Measurements from ENCODE around the gene CCDC38. TPM values are rescaled to one million over a fixed set of nuclear protein-coding genes. Genes with fewer than 3 reads are reported as not detected.

CCDC38 gene
- total RNA-seq, 4 donors from 2014 or later = not detected

GRCh38 chr12:95882080-95882479 is 60.3 kb downstream of the CCDC38 start:
- Histone ChIP-seq H3K4me3 (no peak overlapping the region), H3K36me3 (no peaks in the 10 kb centered on the region), H3K27me3 (no peaks in the 10 kb centered on the region), H3K9me3 (no peaks in the 10 kb centered on the region), H3K4me1 (no peaks in the 10 kb centered on the region), H3K27ac (no peak overlapping the region)
- TF ChIP-seq POLR2AphosphoS5 (IDR thresholded peaks at IDR 0.05) = no peak
- no peak for ATAC-seq
- WGBS, 2 donors (ENCODE audit: low coverage in 1 of 2) = 19 to 27% methylated on average over 1 of the region's 1 CpG

- TF ChIP-seq POLR2A (IDR thresholded peaks at IDR 0.05) (no peak), CTCF (IDR thresholded peaks at IDR 0.05) (no peak), EP300 (IDR thresholded peaks at IDR 0.05) (no peak), POLR2AphosphoS5 (IDR thresholded peaks at IDR 0.05) (no peak)
- Histone ChIP-seq H3K27me3 (no peaks in the 10 kb centered on the region), H3K27ac (no peak overlapping the region), H3K36me3 (no peaks in the 10 kb centered on the region), H3K4me1 (no peaks in the 10 kb centered on the region), H3K9me3 (no peaks in the 10 kb centered on the region), H3K4me3 (no peak overlapping the region)
- WGBS, 2 donors (ENCODE audit: low coverage in 1 of 2) = 40 to 56% methylated on average over 3 of the region's 3 CpGs
- no peak for ATAC-seq
Measured at GRCh38 chr12:95881331-95881955, 61.0 kb downstream of the CCDC38 start.

- WGBS, 2 donors (ENCODE audit: low coverage in 1 of 2) = 75 to 91% methylated on average over 1 of the region's 1 CpG
- Histone ChIP-seq H3K36me3 (no peaks in the 10 kb centered on the region), H3K27me3 (no peaks in the 10 kb centered on the region), H3K9me3 (no peaks in the 10 kb centered on the region), H3K27ac (no peak overlapping the region), H3K4me1 (no peaks in the 10 kb centered on the region), H3K4me3 (no peak overlapping the region)
- no peak for ATAC-seq
- no peak for TF ChIP-seq POLR2AphosphoS5 (IDR thresholded peaks at IDR 0.05)
- no peak for TF ChIP-seq POLR2A (IDR thresholded peaks at IDR 0.05)
- TF ChIP-seq CTCF (IDR thresholded peaks at IDR 0.05) = no peak
- TF ChIP-seq EP300 (IDR thresholded peaks at IDR 0.05) = no peak
Measured at GRCh38 chr12:95880895-95881294, 61.5 kb downstream of the CCDC38 start.

- 82 to 89% methylated on average over 2 of the region's 2 CpGs for WGBS, 2 donors (ENCODE audit: low coverage in 1 of 2)
- Histone ChIP-seq H3K36me3 (peaks cover 0 to 10% of the 10 kb centered on the region in 2 donors), H3K27me3 (no peaks in the 10 kb centered on the region), H3K4me3 (no peak overlapping the region), H3K4me1 (no peaks in the 10 kb centered on the region), H3K27ac (no peak overlapping the region), H3K9me3 (no peaks in the 10 kb centered on the region)
- no peak for TF ChIP-seq POLR2A (IDR thresholded peaks at IDR 0.05)
- TF ChIP-seq CTCF (IDR thresholded peaks at IDR 0.05) = no peak
- no peak for TF ChIP-seq EP300 (IDR thresholded peaks at IDR 0.05)
- TF ChIP-seq POLR2AphosphoS5 (IDR thresholded peaks at IDR 0.05) = no peak
- ATAC-seq = no peak
Measured at GRCh38 chr12:95877622-95878021, 64.8 kb downstream of the CCDC38 start.

- WGBS, 2 donors (ENCODE audit: low coverage in 1 of 2) = 60 to 89% methylated on average over 1 to 4 of the region's 4 CpGs
- no peaks in the 10 kb centered on the region for H3K27me3 ChIP-seq
- no peaks in the 10 kb centered on the region for H3K4me1 ChIP-seq
- H3K9me3 ChIP-seq = no peaks in the 10 kb centered on the region
- no peak overlapping the region for H3K4me3 ChIP-seq
- H3K27ac ChIP-seq = no peak overlapping the region
- no peak for TF ChIP-seq EP300 (IDR thresholded peaks at IDR 0.05)
- TF ChIP-seq POLR2AphosphoS5 (IDR thresholded peaks at IDR 0.05) = no peak
- TF ChIP-seq POLR2A (IDR thresholded peaks at IDR 0.05) = no peak
- TF ChIP-seq CTCF (IDR thresholded peaks at IDR 0.05) = no peak
- ATAC-seq = no peak
- peaks cover 0 to 22% of the 10 kb centered on the region in 2 donors for H3K36me3 ChIP-seq
Measured at GRCh38 chr12:95874452-95874851, 68.0 kb downstream of the CCDC38 start.
